Sigmoid colon (tissue), 4 donors: ENCODE results near the gene HPS4.

Experiments used
- POLR2AphosphoS5 ChIP-seq, 4 donors: sonication (generic); formaldehyde crosslinking; IDR thresholded peaks; one replicate each; pipeline ENCODE4 v1.6.1; 2017; ENCODE audit warnings: antibody characterized with exemption in 4 of 4
- TF ChIP-seq, protein P1 (sequence below), 4 experiments: fragments of 450-650 bp in 3 of 4; fragments of 200-600 bp in 1 of 4; IDR thresholded peaks; one replicate each; pipeline ENCODE4 v1.5.1; 2016 to 2019; ENCODE audit warnings: antibody characterized with exemption in 4 of 4, mild to moderate bottlenecking in 3 of 4, moderate library complexity in 2 of 4

DNA sequence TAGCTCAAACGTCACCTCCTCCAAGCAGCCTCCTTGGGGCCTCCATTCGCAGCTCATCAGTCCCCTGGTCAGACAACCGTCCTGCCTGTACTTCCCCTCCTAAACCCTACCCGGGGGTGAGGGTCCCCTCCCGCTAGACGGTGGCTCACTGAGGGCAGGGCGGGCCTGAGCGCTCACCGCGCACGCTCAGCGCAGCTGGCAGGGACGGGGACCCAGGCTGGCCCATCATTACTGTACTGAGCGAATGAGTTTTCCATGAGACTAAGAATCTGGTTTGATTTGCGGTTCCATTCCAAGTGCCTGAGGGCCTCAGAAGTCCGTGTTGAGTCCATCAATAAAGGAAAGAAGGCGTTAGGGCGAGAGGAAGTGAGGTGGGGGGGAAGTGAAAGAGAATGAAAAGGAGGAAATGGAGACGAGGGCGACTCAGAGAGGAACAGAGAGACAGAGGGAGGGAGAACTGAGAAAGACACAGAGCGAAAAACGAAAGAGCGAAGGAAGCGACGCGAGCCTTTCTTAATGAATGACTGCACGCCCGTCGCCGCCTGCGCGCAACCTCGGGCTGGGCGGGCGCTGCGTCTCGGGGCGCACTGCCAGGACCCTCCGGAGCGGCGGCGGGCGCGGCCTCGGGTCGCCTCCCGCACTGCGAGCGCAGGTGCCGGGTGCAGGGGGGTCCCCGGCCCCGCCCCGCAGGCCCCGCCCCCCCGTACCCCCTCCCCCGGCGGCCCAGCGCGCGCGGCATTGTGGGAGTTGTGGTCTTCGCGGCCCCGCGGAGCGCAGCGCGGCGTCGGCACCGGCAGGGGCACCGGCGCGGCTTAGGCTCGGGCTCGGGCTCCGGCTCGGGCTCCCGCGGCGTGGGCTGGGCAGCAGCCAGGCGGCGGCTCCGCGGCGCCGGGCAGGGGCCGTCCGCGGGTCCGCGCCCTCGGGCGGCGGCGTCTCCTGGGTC lies 54.8 kb downstream of the HPS4 start, which contains the start of gene ASPHD2:
- peak in 1 of 4 donors; percentile 23 for TF ChIP-seq POLR2AphosphoS5 (IDR thresholded peaks at IDR 0.05)
- TF ChIP-seq, protein P1, sequence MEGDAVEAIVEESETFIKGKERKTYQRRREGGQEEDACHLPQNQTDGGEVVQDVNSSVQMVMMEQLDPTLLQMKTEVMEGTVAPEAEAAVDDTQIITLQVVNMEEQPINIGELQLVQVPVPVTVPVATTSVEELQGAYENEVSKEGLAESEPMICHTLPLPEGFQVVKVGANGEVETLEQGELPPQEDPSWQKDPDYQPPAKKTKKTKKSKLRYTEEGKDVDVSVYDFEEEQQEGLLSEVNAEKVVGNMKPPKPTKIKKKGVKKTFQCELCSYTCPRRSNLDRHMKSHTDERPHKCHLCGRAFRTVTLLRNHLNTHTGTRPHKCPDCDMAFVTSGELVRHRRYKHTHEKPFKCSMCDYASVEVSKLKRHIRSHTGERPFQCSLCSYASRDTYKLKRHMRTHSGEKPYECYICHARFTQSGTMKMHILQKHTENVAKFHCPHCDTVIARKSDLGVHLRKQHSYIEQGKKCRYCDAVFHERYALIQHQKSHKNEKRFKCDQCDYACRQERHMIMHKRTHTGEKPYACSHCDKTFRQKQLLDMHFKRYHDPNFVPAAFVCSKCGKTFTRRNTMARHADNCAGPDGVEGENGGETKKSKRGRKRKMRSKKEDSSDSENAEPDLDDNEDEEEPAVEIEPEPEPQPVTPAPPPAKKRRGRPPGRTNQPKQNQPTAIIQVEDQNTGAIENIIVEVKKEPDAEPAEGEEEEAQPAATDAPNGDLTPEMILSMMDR (IDR thresholded peaks at IDR 0.05): no peak
